GM12864 (cell line): ENCODE measurements around the gene MAP2.
"Not testable (repeated sequence)": the region's sequence is repeated elsewhere in the genome, so short reads cannot be mapped to it uniquely, and the experiment has no call there.

Experiments
- DNase-seq: peaks from one replicate; pipeline ENCODE4 v3.0.0-alpha.2; 2011; ENCODE audit warnings: low read depth
- H3K4me3 ChIP-seq: 2 replicates; pipeline ENCODE4 v1.5.1; 2011; ENCODE audit warnings: mild to moderate bottlenecking, low read depth, low read length, control low read depth
- CTCF ChIP-seq: IDR thresholded peaks from 2 replicates; pipeline ENCODE4 v1.5.1; 2011; ENCODE audit warnings: low read depth, mild to moderate bottlenecking, moderate library complexity, low read length, control low read depth, inconsistent platforms; ENCODE audit errors: missing control alignments

The MAP2 gene

GRCh38 chr2:209582281-209582680 is 158.4 kb downstream of the MAP2 start:
- DNase-seq, result no peak

GRCh38 chr2:209584472-209584871 is 160.6 kb downstream of the MAP2 start:
- H3K4me3 ChIP-seq, result no peak overlapping the region
- TF ChIP-seq CTCF, result no peak
- no peak for DNase-seq

More at GRCh38 chr2:209582281-209582680, 158.4 kb downstream of the MAP2 start:
- TF ChIP-seq CTCF, result no peak
- no peak overlapping the region for H3K4me3 ChIP-seq

GRCh38 chr2:209584915-209585314 is 161.1 kb downstream of the MAP2 start:
- no peak overlapping the region for H3K4me3 ChIP-seq
- DNase-seq, result no peak
- no peak for TF ChIP-seq CTCF

- no peak for TF ChIP-seq CTCF
- H3K4me3 ChIP-seq, result no peak overlapping the region
- no peak for DNase-seq
These were observed 167.2 kb downstream of the MAP2 start for GRCh38 chr2:209591021-209591420.

- DNase-seq, result no peak
- no peak for TF ChIP-seq CTCF
- no peak overlapping the region for H3K4me3 ChIP-seq
These were observed 168.3 kb downstream of the MAP2 start for GRCh38 chr2:209592106-209592505.

GRCh38 chr2:209593930-209594329 is 170.1 kb downstream of the MAP2 start:
- H3K4me3 ChIP-seq, result no peak overlapping the region
- no peak for DNase-seq
- TF ChIP-seq CTCF, result no peak

GRCh38 chr2:209596262-209596661 is 172.4 kb downstream of the MAP2 start:
- no peak for DNase-seq
- no peak for TF ChIP-seq CTCF
- H3K4me3 ChIP-seq, result no peak overlapping the region

- DNase-seq, H3K4me3 ChIP-seq: not testable (repeated sequence)
These were observed 174.4 kb downstream of the MAP2 start for GRCh38 chr2:209598227-209598626.
